ENCODE data around the gene C1orf210.

Gene C1orf210

GRCh38 chr1:43293176-43293575 is 7.8 kb upstream of the C1orf210 start:
- DNase-seq, result no peak

GRCh38 chr1:43292679-43293078 is 7.3 kb upstream of the C1orf210 start:
- DNase-seq, result no peak

- no peak for DNase-seq
Observed at GRCh38 chr1:43292216-43292615, 6.8 kb upstream of the C1orf210 start.

- DNase-seq, result no peak
Observed at GRCh38 chr1:43288785-43289706, 3.7 kb upstream of the C1orf210 start.

- no peak for DNase-seq
Observed at GRCh38 chr1:43288058-43288784, 2.8 kb upstream of the C1orf210 start.

- DNase-seq, result no peak
Observed at GRCh38 chr1:43286533-43286932, 1.2 kb upstream of the C1orf210 start.

- DNase-seq, result no peak
Observed at GRCh38 chr1:43286115-43286514, 734 bp upstream of the C1orf210 start.

DNA sequence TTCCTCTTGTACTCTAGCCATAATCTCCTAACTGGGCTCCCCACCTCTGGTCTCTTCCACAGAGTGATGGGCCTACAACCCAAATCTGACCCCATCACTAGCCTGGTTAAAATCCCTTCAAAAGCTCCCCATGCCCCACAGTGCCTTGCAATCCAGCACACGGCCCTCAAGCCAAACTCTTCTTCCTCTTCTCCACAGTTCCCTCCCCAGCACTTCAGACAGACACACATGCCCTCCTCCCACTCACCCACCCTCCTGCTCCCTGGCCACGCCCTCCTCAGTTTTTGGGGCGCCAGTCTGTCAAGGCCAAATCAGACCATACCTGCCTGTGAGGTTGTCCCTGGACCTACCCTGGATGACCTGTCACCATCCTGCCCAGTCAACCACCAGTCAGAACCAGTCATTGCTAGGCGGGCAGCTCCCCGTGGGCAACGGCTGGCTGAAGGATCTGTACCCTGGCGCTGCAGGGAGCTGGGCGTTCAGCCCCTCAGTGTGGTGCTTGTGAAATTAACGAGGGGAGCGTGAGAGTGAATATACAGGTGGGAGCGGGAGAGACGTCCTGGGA is 753 bp downstream of the C1orf210 start:
- no peak for DNase-seq

DNA sequence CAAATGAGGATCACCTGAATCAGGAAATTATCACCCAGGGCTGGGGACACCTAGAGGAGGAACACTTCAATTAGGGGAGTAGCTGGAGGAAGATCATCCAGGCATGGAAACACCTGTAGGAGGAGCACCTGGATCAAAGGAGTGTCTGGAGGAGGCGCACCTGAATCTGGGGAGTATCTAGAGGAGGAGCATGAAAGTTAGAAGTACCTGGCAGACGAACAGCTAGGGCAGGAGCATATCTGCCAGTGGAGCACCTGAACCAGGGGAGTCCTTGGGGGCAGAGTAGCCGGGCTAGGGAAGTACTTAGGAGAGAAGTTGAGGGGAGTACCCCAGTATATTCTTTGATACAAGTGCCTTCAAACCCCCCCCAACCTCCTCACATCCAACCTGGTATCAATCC is 1.3 kb downstream of the C1orf210 start:
- DNase-seq, result no peak

- DNase-seq, result no peak
Observed at GRCh38 chr1:43282220-43283195, 2.9 kb downstream of the C1orf210 start.

DNA sequence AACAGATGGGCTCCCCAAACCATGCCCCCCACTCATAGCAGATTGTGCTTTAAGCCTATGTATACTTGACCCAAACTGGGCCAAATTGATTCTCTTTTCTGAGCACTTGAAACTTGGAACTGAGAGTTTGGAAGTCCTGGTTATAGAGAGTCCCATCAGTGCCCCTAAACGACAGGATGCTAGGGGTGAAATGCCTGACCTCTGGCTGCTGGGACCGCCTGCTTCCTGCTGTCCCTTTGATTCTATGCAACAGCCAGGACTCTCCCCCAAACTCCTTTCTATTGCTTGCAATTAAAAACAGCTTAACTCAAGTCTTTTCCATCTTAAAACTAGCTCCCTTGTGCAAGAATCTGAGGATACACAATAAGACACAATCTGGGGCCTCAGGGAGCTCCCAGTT is 4.7 kb downstream of the C1orf210 start:
- DNase-seq, result no peak

DNA sequence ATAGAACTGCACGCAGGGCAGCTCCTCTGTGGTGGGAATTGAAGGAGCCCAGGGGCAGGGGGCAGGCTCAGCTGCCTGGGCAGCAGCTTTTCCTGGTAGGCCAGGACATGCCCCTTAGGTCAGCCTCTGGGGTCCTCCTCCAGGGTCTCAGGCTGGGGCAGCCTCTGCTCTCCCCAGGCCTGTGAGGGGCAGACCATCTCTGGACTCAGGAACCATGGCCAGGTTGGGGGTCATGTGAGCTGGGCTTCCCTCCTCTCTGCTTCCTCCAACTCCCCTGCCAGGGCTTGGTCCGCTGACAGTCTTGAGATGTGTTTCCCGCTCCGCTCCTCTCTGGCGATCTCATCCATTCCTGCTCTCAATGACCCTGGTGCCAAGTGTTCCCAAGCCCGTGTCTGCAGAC is 5.7 kb downstream of the C1orf210 start:
- no peak for DNase-seq

GRCh38 chr1:43279161-43279560 is 6.2 kb downstream of the C1orf210 start:
- DNase-seq, result no peak

- no peak for DNase-seq
Observed at GRCh38 chr1:43277116-43277876, 8.1 kb downstream of the C1orf210 start.

- no peak for DNase-seq
Observed at GRCh38 chr1:43276673-43277072, 8.7 kb downstream of the C1orf210 start.

DNA sequence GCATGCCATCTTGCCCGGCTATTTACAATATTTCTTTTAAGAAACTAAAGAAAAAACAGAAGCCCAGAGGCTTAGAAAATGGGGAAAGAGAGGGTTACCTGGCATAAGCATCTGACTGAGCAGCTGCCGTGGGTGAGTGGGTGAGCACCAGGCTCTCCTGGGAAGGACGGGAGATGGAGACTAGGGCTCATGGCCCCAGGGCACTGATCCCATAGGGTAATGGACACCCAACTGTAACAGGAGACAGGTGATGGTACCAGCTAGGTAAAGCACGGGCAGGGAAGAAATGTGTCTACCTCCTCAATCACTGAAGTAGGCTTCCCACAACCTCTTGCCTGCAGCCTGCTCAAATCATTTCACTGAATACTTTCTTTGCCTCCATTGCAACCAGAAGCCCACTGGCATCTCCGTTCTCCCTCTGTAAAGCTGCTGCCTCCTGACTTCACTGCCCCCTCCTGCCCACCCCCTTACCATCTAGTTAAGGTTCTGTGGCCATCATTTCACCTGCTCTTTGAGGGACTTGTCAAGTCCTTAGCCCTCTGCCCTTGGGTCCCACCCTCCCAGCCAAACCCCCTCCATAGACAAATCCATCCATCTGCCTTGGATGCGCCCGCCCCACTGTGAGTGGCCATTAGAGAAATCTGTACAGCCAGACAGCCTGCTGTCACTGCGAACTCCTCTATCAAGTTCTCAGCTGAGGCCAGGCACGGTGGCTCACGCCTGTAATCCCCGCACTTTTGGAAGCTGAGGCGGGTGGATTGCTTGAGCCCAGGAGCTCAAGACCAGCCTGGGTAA is 9.4 kb downstream of the C1orf210 start:
- no peak for DNase-seq

DNA sequence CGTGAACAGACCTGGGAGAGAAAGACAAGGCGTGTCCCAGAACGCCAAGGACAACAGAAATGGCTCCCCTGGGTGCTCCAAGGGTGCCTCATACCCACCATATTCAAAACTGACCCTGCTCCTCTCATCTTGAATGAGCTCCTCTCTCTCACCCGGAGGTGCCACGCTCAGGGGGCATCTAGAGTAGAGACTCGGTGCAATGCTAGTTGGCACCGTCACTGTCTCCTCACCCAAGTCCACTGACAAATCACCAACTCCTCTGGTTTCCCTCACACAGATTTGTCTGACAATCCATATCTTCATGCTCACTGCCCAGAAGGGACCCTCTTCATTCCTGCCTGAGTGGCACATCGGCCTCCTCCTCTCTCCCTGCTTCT is 10.6 kb downstream of the C1orf210 start:
- DNase-seq, result no peak

DNA sequence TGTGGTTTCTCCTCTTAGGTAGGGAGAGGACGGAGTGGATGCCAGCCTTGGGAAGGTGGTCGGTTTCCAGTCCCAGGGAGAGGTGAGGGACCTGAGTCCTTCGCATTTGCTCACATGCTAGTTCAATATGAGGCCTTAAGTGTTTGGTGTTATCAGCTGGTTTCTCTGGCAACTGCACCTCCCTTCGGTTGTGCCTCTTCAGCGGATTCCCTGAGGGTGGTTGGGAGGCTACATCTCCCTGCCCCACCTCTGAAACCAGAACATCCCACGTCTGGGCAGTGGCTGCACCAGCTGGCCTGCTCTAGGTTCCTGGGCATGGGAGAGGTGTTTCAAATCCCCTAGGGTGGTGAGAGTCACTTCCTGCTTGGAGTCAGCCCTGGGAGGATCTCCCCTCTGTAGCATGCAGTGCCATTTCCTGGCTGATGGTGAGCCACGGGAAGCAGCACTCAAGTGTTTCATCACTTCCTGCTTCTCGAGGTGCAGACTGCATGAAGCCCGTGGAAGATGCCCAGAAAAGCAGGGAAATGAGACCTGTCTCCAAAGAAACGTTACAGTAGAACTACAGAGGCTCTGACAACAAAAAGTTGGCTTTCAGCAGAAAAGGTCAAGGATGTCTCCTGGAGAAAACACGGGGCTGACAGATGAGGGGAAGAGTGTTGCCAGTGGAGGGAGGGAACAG is 11.1 kb downstream of the C1orf210 start:
- DNase-seq, result peak; percentile 60

- DNase-seq, result no peak
Observed at GRCh38 chr1:43273708-43274107, 11.7 kb downstream of the C1orf210 start.
